ENCODE data around the gene P4HTM.

- no peak for TF ChIP-seq CTCF (IDR thresholded peaks at IDR 0.05)
- TF ChIP-seq ZFX (IDR thresholded peaks at IDR 0.05; ENCODE audit: borderline replicate concordance) = no peak
Measured at GRCh38 chr3:48963591-48963990, 26.4 kb upstream of the P4HTM start.

Data from 22Rv1 (cell line).